Measurements from ENCODE around the gene RLF. TPM values are rescaled to one million over a fixed set of nuclear protein-coding genes. Genes with fewer than 3 reads are reported as not detected.

The RLF gene
- total and polyA plus RNA-seq, 4 donors: 1.7 to 13.4 (median 6.3) TPM

GRCh38 chr1:40171036-40171435 lies 9.8 kb downstream of the RLF start:
- no peaks in the 10 kb centered on the region for H3K36me3 ChIP-seq (ENCODE audit: control insufficient read depth in 4 of 4, insufficient read depth in 3 of 4, low read depth in 1 of 4, low read length in 3 of 4)
- H3K9ac ChIP-seq (ENCODE audit: low read depth in 1 of 2, low read length in 2 of 2): no peak overlapping the region
- H3K27ac ChIP-seq (ENCODE audit: low read depth in 1 of 2, low read length in 2 of 2): no peak overlapping the region
- H3K4me1 ChIP-seq (ENCODE audit: control insufficient read depth in 4 of 4, insufficient read depth in 4 of 4, low read length in 3 of 4): peaks cover 0 to 3% (median 2%) of the 10 kb centered on the region in 4 donors
- H3K27me3 ChIP-seq (ENCODE audit: control insufficient read depth in 4 of 4, insufficient read depth in 4 of 4, low read length in 3 of 4): no peaks in the 10 kb centered on the region
- 93% methylated on average over 3 of the region's 3 CpGs for WGBS
- H3K4me3 ChIP-seq (ENCODE audit: low read depth in 1 of 3, low read length in 3 of 3): no peak overlapping the region
- no peak for TF ChIP-seq HNF4A (conservative IDR thresholded peaks at IDR 0.05)
- no peak for TF ChIP-seq TAF1 (conservative IDR thresholded peaks at IDR 0.05)
- no peak for TF ChIP-seq RAD21 (IDR thresholded peaks at IDR 0.05)
- TF ChIP-seq CTCF (IDR thresholded peaks at IDR 0.05; ENCODE audit: low read depth, low read length, missing input control): no peak
- TF ChIP-seq YY1 (IDR thresholded peaks at IDR 0.05): no peak
- TF ChIP-seq GABPA (IDR thresholded peaks at IDR 0.05 in 1 of 2, conservative IDR thresholded peaks at IDR 0.05 in 1 of 2): no peak
- TF ChIP-seq RXRA (IDR thresholded peaks at IDR 0.05): no peak
- TF ChIP-seq FOXA2 (IDR thresholded peaks at IDR 0.05): no peak
- no peak for TF ChIP-seq ZBTB33 (IDR thresholded peaks at IDR 0.05)
- TF ChIP-seq EGR1 (IDR thresholded peaks at IDR 0.05; ENCODE audit: low read depth in 2 of 2): no peak
- DNase-seq (ENCODE audit: low spot score): no peak
- H3K9me3 ChIP-seq (ENCODE audit: control insufficient read depth in 4 of 4, low read length in 3 of 4): no peaks in the 10 kb centered on the region

- TF ChIP-seq CTCF (IDR thresholded peaks at IDR 0.05; ENCODE audit: low read depth, low read length, missing input control): no peak
- no peak for TF ChIP-seq ZBTB33 (IDR thresholded peaks at IDR 0.05)
- TF ChIP-seq FOXA2 (IDR thresholded peaks at IDR 0.05): no peak
- no peak for TF ChIP-seq HNF4A (conservative IDR thresholded peaks at IDR 0.05)
- TF ChIP-seq MAX (IDR thresholded peaks at IDR 0.05): no peak
- no peak for TF ChIP-seq ATF3 (IDR thresholded peaks at IDR 0.05)
- no peak for TF ChIP-seq SP1 (IDR thresholded peaks at IDR 0.05)
- no peak for TF ChIP-seq NR2F2 (IDR thresholded peaks at IDR 0.05)
- TF ChIP-seq RAD21 (IDR thresholded peaks at IDR 0.05): no peak
- no peak for TF ChIP-seq TAF1 (conservative IDR thresholded peaks at IDR 0.05)
- no peak for TF ChIP-seq HNF4G (IDR thresholded peaks at IDR 0.05)
- TF ChIP-seq EGR1 (IDR thresholded peaks at IDR 0.05; ENCODE audit: low read depth in 2 of 2): no peak
- TF ChIP-seq FOXA1 (IDR thresholded peaks at IDR 0.05): no peak
- TF ChIP-seq REST (IDR thresholded peaks at IDR 0.05): no peak
- no peak for TF ChIP-seq YY1 (IDR thresholded peaks at IDR 0.05)
- TF ChIP-seq GABPA (IDR thresholded peaks at IDR 0.05 in 1 of 2, conservative IDR thresholded peaks at IDR 0.05 in 1 of 2): no peak
- no peak for TF ChIP-seq RXRA (IDR thresholded peaks at IDR 0.05)
- TF ChIP-seq JUND (IDR thresholded peaks at IDR 0.05): no peak
- Histone ChIP-seq H3K9me3 (ENCODE audit: control insufficient read depth in 4 of 4, low read length in 3 of 4) (no peaks in the 10 kb centered on the region), H3K27ac (ENCODE audit: low read depth in 1 of 2, low read length in 2 of 2) (no peak overlapping the region), H3K36me3 (ENCODE audit: control insufficient read depth in 4 of 4, insufficient read depth in 3 of 4, low read depth in 1 of 4, low read length in 3 of 4) (no peaks in the 10 kb centered on the region), H3K4me3 (ENCODE audit: low read depth in 1 of 3, low read length in 3 of 3) (no peak overlapping the region), H3K9ac (ENCODE audit: low read depth in 1 of 2, low read length in 2 of 2) (no peak overlapping the region), H3K27me3 (ENCODE audit: control insufficient read depth in 4 of 4, insufficient read depth in 4 of 4, low read length in 3 of 4) (no peaks in the 10 kb centered on the region), H3K4me1 (ENCODE audit: control insufficient read depth in 4 of 4, insufficient read depth in 4 of 4, low read length in 3 of 4) (peaks cover 0 to 4% (median 0%) of the 10 kb centered on the region in 4 donors)
- WGBS: 89% methylated on average over 3 of the region's 3 CpGs
- no peak for DNase-seq (ENCODE audit: low spot score)
Measured at GRCh38 chr1:40174788-40175187, 13.6 kb downstream of the RLF start.

Measured in liver (tissue), 9 donors.